Activated naive CD4-positive, alpha-beta T cell treated with anti-CD3 and anti-CD28 coated beads, Interleukin-2, amount 50 U/mL, for 24 hours (primary cell): ENCODE measurements around the gene RICTOR.
A peak's percentile ranks its signal among the peaks of the same experiment; 100 is the strongest.
"Not testable (repeated sequence)": the region's sequence is repeated elsewhere in the genome, so short reads cannot be mapped to it uniquely, and the experiment has no call there.

Experiments used
- H3K27ac Mint-ChIP-seq: one replicate; pipeline ENCODE4 v1.8.0; 2021; ENCODE audit warnings: mild to moderate bottlenecking, mixed read lengths
- H3K27me3 Mint-ChIP-seq: one replicate; pipeline ENCODE4 v1.8.0; 2021; ENCODE audit warnings: mixed read lengths
- H3K36me3 Mint-ChIP-seq: one replicate; pipeline ENCODE4 v1.8.0; 2021; ENCODE audit warnings: mixed read lengths
- H3K4me1 Mint-ChIP-seq: one replicate; pipeline ENCODE4 v1.8.0; 2021; ENCODE audit warnings: mixed read lengths
- H3K4me3 Mint-ChIP-seq: one replicate; pipeline ENCODE4 v1.8.0; 2021; ENCODE audit warnings: mild to moderate bottlenecking, mixed read lengths
- H3K9me3 Mint-ChIP-seq: one replicate; pipeline ENCODE4 v1.8.0; 2021; ENCODE audit warnings: mixed read lengths

RICTOR gene

GRCh38 chr5:39013938-39014337, 60.3 kb downstream of the RICTOR start:
- H3K36me3 Mint-ChIP-seq, result peaks cover 46% of the 10 kb centered on the region
- no peak overlapping the region for H3K27ac Mint-ChIP-seq
- H3K4me3 Mint-ChIP-seq, result no peak overlapping the region
- H3K27me3 Mint-ChIP-seq, result no peaks in the 10 kb centered on the region
- H3K4me1 Mint-ChIP-seq, result peaks cover 49% of the 10 kb centered on the region
- H3K9me3 Mint-ChIP-seq, result no peaks in the 10 kb centered on the region

GRCh38 chr5:39010958-39011357, 63.2 kb downstream of the RICTOR start:
- H3K9me3 Mint-ChIP-seq, H3K27ac Mint-ChIP-seq, H3K27me3 Mint-ChIP-seq, H3K4me3 Mint-ChIP-seq: not testable (repeated sequence)
- peaks cover 35% of the 10 kb centered on the region for H3K36me3 Mint-ChIP-seq
- H3K4me1 Mint-ChIP-seq, result peaks cover 30% of the 10 kb centered on the region

GRCh38 chr5:39009981-39010380, 64.2 kb downstream of the RICTOR start:
- Mint-ChIP-seq H3K9me3 (no peaks in the 10 kb centered on the region), H3K27ac (peak overlapping the region; percentile 79), H3K36me3 (peaks cover 31% of the 10 kb centered on the region), H3K4me3 (no peak overlapping the region), H3K27me3 (no peaks in the 10 kb centered on the region), H3K4me1 (peaks cover 33% of the 10 kb centered on the region)

- Mint-ChIP-seq H3K9me3 (no peaks in the 10 kb centered on the region), H3K4me3 (no peak overlapping the region), H3K27me3 (no peaks in the 10 kb centered on the region), H3K27ac (no peak overlapping the region), H3K4me1 (peaks cover 36% of the 10 kb centered on the region), H3K36me3 (peaks cover 31% of the 10 kb centered on the region)
Measured at GRCh38 chr5:39009280-39009679, 64.9 kb downstream of the RICTOR start.

- Mint-ChIP-seq H3K9me3 (no peaks in the 10 kb centered on the region), H3K4me3 (no peak overlapping the region)
Measured at GRCh38 chr5:39006650-39007049, 67.5 kb downstream of the RICTOR start.

GRCh38 chr5:39005566-39006232, 68.5 kb downstream of the RICTOR start:
- Mint-ChIP-seq H3K9me3 (no peaks in the 10 kb centered on the region), H3K27ac (peak overlapping the region; percentile 51), H3K4me1 (peaks cover 63% of the 10 kb centered on the region), H3K4me3 (no peak overlapping the region), H3K36me3 (peaks cover 23% of the 10 kb centered on the region), H3K27me3 (no peaks in the 10 kb centered on the region)

More at GRCh38 chr5:39006650-39007049, 67.5 kb downstream of the RICTOR start:
- peaks cover 26% of the 10 kb centered on the region for H3K36me3 Mint-ChIP-seq
- peaks cover 53% of the 10 kb centered on the region for H3K4me1 Mint-ChIP-seq
- H3K27me3 Mint-ChIP-seq, result no peaks in the 10 kb centered on the region
- H3K27ac Mint-ChIP-seq, result no peak overlapping the region

GRCh38 chr5:39001683-39002082, 72.5 kb downstream of the RICTOR start:
- Mint-ChIP-seq H3K27me3 (no peaks in the 10 kb centered on the region), H3K9me3 (no peaks in the 10 kb centered on the region), H3K27ac (peak overlapping the region; percentile 36), H3K4me1 (peaks cover 75% of the 10 kb centered on the region), H3K36me3 (peaks cover 34% of the 10 kb centered on the region), H3K4me3 (no peak overlapping the region)

- no peak overlapping the region for H3K4me3 Mint-ChIP-seq
- H3K27ac Mint-ChIP-seq, result peak overlapping the region; percentile 43
Measured at GRCh38 chr5:38999037-38999436, 75.2 kb downstream of the RICTOR start.

GRCh38 chr5:38997591-38997990, 76.6 kb downstream of the RICTOR start:
- no peak overlapping the region for H3K4me3 Mint-ChIP-seq

More at GRCh38 chr5:38999037-38999436, 75.2 kb downstream of the RICTOR start:
- H3K27me3 Mint-ChIP-seq, result no peaks in the 10 kb centered on the region
- H3K4me1 Mint-ChIP-seq, result peaks cover 63% of the 10 kb centered on the region
- H3K9me3 Mint-ChIP-seq, result no peaks in the 10 kb centered on the region
- H3K36me3 Mint-ChIP-seq, result peaks cover 40% of the 10 kb centered on the region

GRCh38 chr5:38996123-38996522, 78.1 kb downstream of the RICTOR start:
- Mint-ChIP-seq H3K4me3 (no peak overlapping the region), H3K36me3 (peaks cover 33% of the 10 kb centered on the region), H3K27me3 (no peaks in the 10 kb centered on the region), H3K9me3 (no peaks in the 10 kb centered on the region), H3K4me1 (peaks cover 50% of the 10 kb centered on the region), H3K27ac (peak overlapping the region; percentile 43)

More at GRCh38 chr5:38997591-38997990, 76.6 kb downstream of the RICTOR start:
- H3K4me1 Mint-ChIP-seq, result peaks cover 61% of the 10 kb centered on the region
- H3K9me3 Mint-ChIP-seq, result no peaks in the 10 kb centered on the region
- H3K27me3 Mint-ChIP-seq, result no peaks in the 10 kb centered on the region
- peak overlapping the region; percentile 80 for H3K27ac Mint-ChIP-seq
- H3K36me3 Mint-ChIP-seq, result peaks cover 39% of the 10 kb centered on the region

GRCh38 chr5:38994324-38994927, 79.8 kb downstream of the RICTOR start:
- no peaks in the 10 kb centered on the region for H3K9me3 Mint-ChIP-seq
- H3K36me3 Mint-ChIP-seq, result peaks cover 33% of the 10 kb centered on the region
- H3K27ac Mint-ChIP-seq, result no peak overlapping the region
- no peaks in the 10 kb centered on the region for H3K27me3 Mint-ChIP-seq
- H3K4me1 Mint-ChIP-seq, result peaks cover 33% of the 10 kb centered on the region
- no peak overlapping the region for H3K4me3 Mint-ChIP-seq

- H3K27me3 Mint-ChIP-seq, H3K4me3 Mint-ChIP-seq, H3K27ac Mint-ChIP-seq, H3K9me3 Mint-ChIP-seq: not testable (repeated sequence)
- Mint-ChIP-seq H3K4me1 (peaks cover 23% of the 10 kb centered on the region), H3K36me3 (peaks cover 44% of the 10 kb centered on the region)
Measured at GRCh38 chr5:38989974-38990719, 84.1 kb downstream of the RICTOR start.

- Mint-ChIP-seq H3K27me3 (no peaks in the 10 kb centered on the region), H3K9me3 (peaks cover 9% of the 10 kb centered on the region), H3K4me1 (peaks cover 15% of the 10 kb centered on the region), H3K36me3 (peaks cover 35% of the 10 kb centered on the region), H3K4me3 (no peak overlapping the region), H3K27ac (no peak overlapping the region)
Measured at GRCh38 chr5:38985909-38986452, 88.2 kb downstream of the RICTOR start.

- H3K4me1 Mint-ChIP-seq, result peaks cover 9% of the 10 kb centered on the region
- H3K4me3 Mint-ChIP-seq, result no peak overlapping the region
- no peaks in the 10 kb centered on the region for H3K9me3 Mint-ChIP-seq
- no peaks in the 10 kb centered on the region for H3K27me3 Mint-ChIP-seq
- peaks cover 3% of the 10 kb centered on the region for H3K36me3 Mint-ChIP-seq
- H3K27ac Mint-ChIP-seq, result no peak overlapping the region
Measured at GRCh38 chr5:38979535-38979934, 94.7 kb downstream of the RICTOR start.

- H3K27me3 Mint-ChIP-seq, result no peaks in the 10 kb centered on the region
- no peaks in the 10 kb centered on the region for H3K9me3 Mint-ChIP-seq
- no peak overlapping the region for H3K4me3 Mint-ChIP-seq
- peaks cover 6% of the 10 kb centered on the region for H3K36me3 Mint-ChIP-seq
- H3K27ac Mint-ChIP-seq, result no peak overlapping the region
- peaks cover 14% of the 10 kb centered on the region for H3K4me1 Mint-ChIP-seq
Measured at GRCh38 chr5:38978036-38978435, 96.2 kb downstream of the RICTOR start.

GRCh38 chr5:38968665-38969064, 105.5 kb downstream of the RICTOR start:
- H3K9me3 Mint-ChIP-seq, result no peaks in the 10 kb centered on the region
- H3K27me3 Mint-ChIP-seq, result no peaks in the 10 kb centered on the region
- no peaks in the 10 kb centered on the region for H3K4me1 Mint-ChIP-seq
- H3K27ac Mint-ChIP-seq, result no peak overlapping the region
- peaks cover 1% of the 10 kb centered on the region for H3K36me3 Mint-ChIP-seq
- H3K4me3 Mint-ChIP-seq, result no peak overlapping the region
